ENCODE measurements around the gene FAF2. TPM values are rescaled to one million over a fixed set of nuclear protein-coding genes. Genes with fewer than 3 reads are reported as not detected.
"Not testable (repeated sequence)": the region's sequence is repeated elsewhere in the genome, so short reads cannot be mapped to it uniquely, and the experiment has no call there.

Gene FAF2
- polyA plus RNA-seq, 1 experiment, result 68.7 TPM

GRCh38 chr5:176547802-176548201 lies 99.6 kb downstream of the FAF2 start:
- ChIA-PET CTCF (interaction anchor here (1.1 kb wide), 1 partner anchor 100 kb away, joined by 4 read pairs; no protein-coding TSS in a partner anchor), POLR2A (no interaction called here)
- H3K9me3 ChIP-seq (ENCODE audit: control insufficient read depth, insufficient read depth, low read length), result no peaks in the 10 kb centered on the region; the same call in 1 of the 2 replicates
- no peak overlapping the region for H3K27ac ChIP-seq (ENCODE audit: low read depth, low read length)
- DNase-seq (ENCODE audit: low read depth, low spot score), result no peak
- H3K27me3 ChIP-seq (ENCODE audit: control insufficient read depth, insufficient read depth, low read length), result peaks cover 7% of the 10 kb centered on the region
- H3K4me3 ChIP-seq (ENCODE audit: low read depth, low read length), result no peak overlapping the region
- no peak for TF ChIP-seq CTCF (IDR thresholded peaks at IDR 0.05; ENCODE audit: low read depth, low read length)

DNA sequence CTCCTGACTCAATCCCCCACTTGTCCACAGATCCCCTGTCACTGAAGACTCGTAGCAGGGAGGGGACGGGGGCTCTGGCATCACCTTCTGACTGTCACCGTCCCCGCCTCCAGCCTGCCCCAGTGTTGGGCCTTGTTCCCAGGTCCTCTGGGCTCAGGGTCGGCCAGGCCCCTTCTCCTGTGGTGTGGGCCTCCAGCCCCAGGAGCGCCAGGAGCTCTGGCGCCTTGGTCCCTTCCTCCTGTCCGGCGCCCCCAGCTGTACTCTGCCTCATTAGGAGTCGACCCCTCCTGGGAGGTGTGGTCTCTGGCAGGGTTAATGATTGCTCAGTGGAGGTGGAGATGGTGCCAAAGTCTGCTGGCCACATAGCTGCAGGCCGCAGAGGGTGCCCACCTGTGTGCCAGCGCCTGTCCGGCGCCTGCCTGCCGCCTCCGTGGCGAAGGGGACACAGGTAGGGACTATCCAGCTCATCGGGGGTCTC lies 100.8 kb downstream of the FAF2 start, which contains the start of gene CDHR2:
Gene CDHR2 (plus strand): TSS at position 376 of the 478 bp plus-strand sequence. CDS start 16,011 bp downstream, outside the sequence.
- no peak for TF ChIP-seq CTCF (IDR thresholded peaks at IDR 0.05; ENCODE audit: low read depth, low read length)
- CTCF ChIA-PET, result interaction anchor here (0.6 kb wide), 1 partner anchor 230 kb away, joined by 3 read pairs; no protein-coding TSS in a partner anchor
- Histone ChIP-seq H3K27ac (ENCODE audit: low read depth, low read length) (no peak within 1 kb of the TSS), H3K27me3 (ENCODE audit: control insufficient read depth, insufficient read depth, low read length) (peaks cover 13% of the 10 kb centered on the region), H3K4me3 (ENCODE audit: low read depth, low read length) (no peak within 1 kb of the TSS), H3K9me3 (ENCODE audit: control insufficient read depth, insufficient read depth, low read length) (no peaks in the 10 kb centered on the region; the same call in 1 of the 2 replicates)
- DNase-seq (ENCODE audit: low read depth, low spot score), result no peak
- POLR2A ChIA-PET, result no interaction called here

DNA sequence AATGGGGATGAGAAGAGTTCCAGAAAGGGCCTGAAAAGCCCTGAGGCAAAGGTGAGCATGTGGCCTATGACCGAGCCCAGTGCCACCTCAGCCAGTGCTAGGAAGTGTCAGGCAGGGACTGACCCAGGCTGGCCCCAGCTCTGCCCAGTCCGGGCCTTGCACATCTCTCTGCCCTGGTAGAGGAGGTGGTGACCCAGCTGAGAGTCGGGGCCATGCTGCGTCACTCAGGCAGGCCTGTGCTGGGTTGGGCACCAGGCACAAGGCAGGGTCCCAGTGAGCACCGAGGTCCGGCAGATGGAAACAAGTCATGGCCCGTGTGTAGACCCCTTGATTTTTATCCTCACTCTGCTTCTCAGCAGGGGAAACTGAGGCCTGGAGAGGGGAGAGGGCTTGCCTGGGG lies 101.7 kb downstream of the FAF2 start:
- TF ChIP-seq CTCF (IDR thresholded peaks at IDR 0.05; ENCODE audit: low read depth, low read length), result no peak
- CTCF ChIA-PET, result interaction anchor here (0.6 kb wide), 1 partner anchor 231 kb away, joined by 3 read pairs; no protein-coding TSS in a partner anchor
- no peak for DNase-seq (ENCODE audit: low read depth, low spot score)
- Histone ChIP-seq H3K27me3 (ENCODE audit: control insufficient read depth, insufficient read depth, low read length) (peaks cover 13% of the 10 kb centered on the region), H3K9me3 (ENCODE audit: control insufficient read depth, insufficient read depth, low read length) (no peaks in the 10 kb centered on the region; the same call in 1 of the 2 replicates), H3K27ac (ENCODE audit: low read depth, low read length) (no peak overlapping the region), H3K4me3 (ENCODE audit: low read depth, low read length) (no peak overlapping the region)
- POLR2A ChIA-PET, result no interaction called here

DNA sequence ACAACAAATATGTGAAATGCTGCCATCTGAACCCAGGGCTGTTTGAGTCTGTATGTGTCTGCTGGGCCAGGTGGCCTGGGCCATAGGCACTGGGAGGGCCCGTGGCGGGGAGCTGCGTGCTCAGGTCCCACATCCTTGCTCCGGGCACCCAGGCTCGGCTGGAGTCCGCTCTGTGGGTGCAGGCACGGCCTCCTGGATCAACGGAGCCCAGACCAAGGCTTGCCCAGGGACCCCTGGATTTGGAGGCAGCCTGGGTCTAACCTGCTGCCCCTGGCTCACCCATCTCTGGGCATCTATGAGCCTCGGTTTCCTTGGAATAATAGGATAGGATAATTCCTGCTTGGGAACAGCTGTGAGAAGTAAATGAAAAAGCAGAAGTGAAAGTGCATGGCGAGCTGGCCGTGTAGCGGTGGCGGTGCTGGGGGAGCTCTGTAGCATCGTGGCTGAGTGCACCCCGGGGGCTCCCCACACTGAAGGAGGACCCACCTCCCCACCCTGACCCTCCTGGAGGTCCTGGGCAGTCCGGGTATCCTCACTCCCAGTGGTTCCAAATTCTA lies 102.2 kb downstream of the FAF2 start:
- POLR2A ChIA-PET, result no interaction called here
- no peak overlapping the region for H3K27ac ChIP-seq (ENCODE audit: low read depth, low read length)
- no peaks in the 10 kb centered on the region; the same call in 1 of the 2 replicates for H3K9me3 ChIP-seq (ENCODE audit: control insufficient read depth, insufficient read depth, low read length)
- no peak for TF ChIP-seq CTCF (IDR thresholded peaks at IDR 0.05; ENCODE audit: low read depth, low read length)
- peaks cover 13% of the 10 kb centered on the region for H3K27me3 ChIP-seq (ENCODE audit: control insufficient read depth, insufficient read depth, low read length)
- DNase-seq (ENCODE audit: low read depth, low spot score), result no peak
- no peak overlapping the region for H3K4me3 ChIP-seq (ENCODE audit: low read depth, low read length)
- CTCF ChIA-PET, result no interaction called here

DNA sequence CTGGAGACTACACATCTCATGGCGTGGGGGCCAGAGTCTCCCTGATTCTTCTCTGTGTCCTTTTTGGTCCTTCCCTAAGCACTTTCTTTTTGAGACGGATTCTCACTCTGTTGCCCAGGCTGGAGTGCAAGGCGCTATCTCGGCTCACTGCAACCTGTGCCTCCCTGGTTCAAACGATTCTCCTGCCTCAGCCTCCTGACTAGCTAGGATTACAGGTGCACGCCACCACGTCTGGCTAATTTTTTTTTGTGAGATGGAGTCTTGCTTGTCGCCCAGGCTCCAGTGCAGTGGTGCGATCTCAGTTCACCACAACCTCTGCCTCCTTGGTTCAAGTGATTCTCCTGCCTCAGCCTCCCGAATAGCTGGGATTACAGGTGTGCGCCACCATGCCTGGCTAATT lies 102.8 kb downstream of the FAF2 start:
- CTCF ChIA-PET; H3K4me3 ChIP-seq (ENCODE audit: low read depth, low read length); POLR2A ChIA-PET; H3K27ac ChIP-seq (ENCODE audit: low read depth, low read length); H3K9me3 ChIP-seq (ENCODE audit: control insufficient read depth, insufficient read depth, low read length); DNase-seq (ENCODE audit: low read depth, low spot score): not testable (repeated sequence)
- H3K27me3 ChIP-seq (ENCODE audit: control insufficient read depth, insufficient read depth, low read length), result peaks cover 11% of the 10 kb centered on the region

Data from AG04450 (cell line).